GM03348 (cell line): ENCODE data around the gene FRMPD4.

Experiments used
- DNase-seq: peaks from one replicate; pipeline ENCODE4 v3.0.0; 2012; ENCODE audit warnings: low spot score

FRMPD4 gene

GRCh38 chrX:12210971-12211370 lies 72.7 kb downstream of the FRMPD4 start:
- DNase-seq = peak; percentile 6

GRCh38 chrX:12223650-12224049 lies 85.4 kb downstream of the FRMPD4 start:
- DNase-seq = no peak

- no peak for DNase-seq
Observed at GRCh38 chrX:12225107-12225506, 86.8 kb downstream of the FRMPD4 start.

GRCh38 chrX:12227412-12228041 lies 89.3 kb downstream of the FRMPD4 start:
- DNase-seq = no peak

GRCh38 chrX:12228862-12229261 lies 90.6 kb downstream of the FRMPD4 start:
- no peak for DNase-seq

GRCh38 chrX:12229986-12230385 lies 91.7 kb downstream of the FRMPD4 start:
- no peak for DNase-seq

DNA sequence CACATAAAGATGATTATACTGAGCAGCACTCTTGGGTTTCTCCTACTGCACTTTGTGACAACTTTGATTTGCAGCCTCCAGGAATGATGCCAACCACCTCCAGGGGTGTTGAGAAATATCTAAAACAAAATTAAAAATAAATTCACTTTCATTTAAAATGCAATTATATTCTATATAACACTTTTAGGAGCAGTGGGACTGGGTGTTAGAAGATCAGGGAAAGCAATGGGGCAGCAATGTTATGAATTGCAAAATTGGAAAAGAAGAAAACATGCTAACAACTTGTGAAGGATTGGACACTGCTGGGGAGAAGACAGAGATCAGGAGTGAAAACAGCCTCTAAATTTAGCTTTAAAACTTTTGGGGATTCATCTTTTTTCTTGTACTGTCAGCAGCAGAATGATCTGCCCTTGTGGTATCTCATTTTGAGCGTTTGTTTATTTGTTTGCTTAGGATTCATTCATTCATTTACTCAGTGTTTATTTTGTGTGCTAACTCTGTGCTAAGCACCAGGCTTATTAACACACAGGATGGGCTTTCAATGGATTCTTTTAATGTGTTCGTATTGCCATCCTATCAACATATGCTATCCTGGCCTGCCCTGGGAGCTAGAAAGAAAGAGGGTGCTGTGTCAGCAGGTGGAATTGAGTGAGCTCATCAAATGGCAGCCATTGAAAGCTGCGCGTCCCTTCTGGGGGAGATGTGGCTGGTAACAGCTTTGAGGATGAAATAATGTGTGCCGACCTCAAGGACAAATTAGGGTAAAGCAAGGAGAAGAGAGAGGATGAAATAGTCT lies 96.5 kb downstream of the FRMPD4 start:
- no peak for DNase-seq

- DNase-seq = no peak
Observed at GRCh38 chrX:12236156-12236555, 97.9 kb downstream of the FRMPD4 start.

DNA sequence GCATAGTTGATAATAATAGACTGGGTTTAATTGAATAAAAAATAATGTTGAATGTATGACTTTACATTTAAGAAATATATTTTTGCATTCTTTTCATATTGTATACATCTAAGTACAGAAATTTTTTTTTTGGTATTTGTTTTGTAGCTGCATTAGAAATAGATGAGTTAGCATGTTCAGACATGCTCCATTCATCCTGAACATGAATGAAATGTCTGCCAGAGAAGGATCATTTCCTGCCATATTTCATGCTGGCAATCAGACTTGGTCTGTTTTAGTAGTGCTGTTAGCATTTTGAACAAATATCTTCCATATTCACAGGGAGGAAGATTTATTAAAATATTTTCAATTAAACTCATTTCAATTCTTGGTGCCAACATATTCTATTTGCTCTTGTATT lies 98.9 kb downstream of the FRMPD4 start:
- no peak for DNase-seq

DNA sequence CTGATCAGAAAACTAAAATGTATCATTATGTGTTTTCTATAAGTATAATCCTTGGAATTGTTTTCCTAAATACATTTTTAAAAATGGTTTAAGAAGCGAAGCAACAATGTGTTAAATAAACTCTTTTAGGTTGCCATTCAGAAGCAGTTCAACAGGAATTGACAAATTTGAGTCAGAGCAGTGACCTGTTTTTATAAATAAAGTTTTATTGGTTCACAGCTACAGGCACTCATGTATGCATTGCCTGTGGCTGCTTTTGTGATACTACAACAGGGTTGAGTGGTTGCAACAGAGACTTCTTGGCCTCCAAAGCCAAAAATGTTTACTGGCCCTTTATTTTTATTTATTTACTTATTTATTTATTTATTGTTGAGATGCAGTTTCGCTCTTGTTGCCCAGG lies 99.5 kb downstream of the FRMPD4 start:
- DNase-seq = no peak

GRCh38 chrX:12239356-12240082 lies 101.2 kb downstream of the FRMPD4 start:
- peak; percentile 8 for DNase-seq

DNA sequence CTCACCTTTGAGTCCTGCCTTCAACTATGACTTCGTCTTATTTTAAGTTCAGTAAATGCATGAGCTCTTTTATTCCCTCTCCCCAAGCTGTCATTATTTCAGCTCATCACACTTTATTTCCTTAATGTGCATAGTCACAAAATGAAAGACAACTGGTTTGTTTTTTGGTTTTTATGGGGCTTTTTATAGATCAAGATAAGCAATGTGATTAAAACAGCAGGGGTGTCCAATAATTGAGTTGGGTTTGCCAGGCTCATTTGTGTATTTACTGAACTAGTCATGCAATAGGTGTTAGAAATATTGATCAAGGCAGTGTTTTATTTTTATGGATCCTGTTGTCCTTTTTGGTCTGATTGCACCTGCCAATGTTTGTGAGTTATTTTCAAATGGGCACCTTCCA lies 102.2 kb downstream of the FRMPD4 start:
- DNase-seq = no peak

GRCh38 chrX:12241026-12241425 lies 102.8 kb downstream of the FRMPD4 start:
- no peak for DNase-seq

- DNase-seq = peak; percentile 48
Observed at GRCh38 chrX:12245650-12246645, 107.7 kb downstream of the FRMPD4 start.

DNA sequence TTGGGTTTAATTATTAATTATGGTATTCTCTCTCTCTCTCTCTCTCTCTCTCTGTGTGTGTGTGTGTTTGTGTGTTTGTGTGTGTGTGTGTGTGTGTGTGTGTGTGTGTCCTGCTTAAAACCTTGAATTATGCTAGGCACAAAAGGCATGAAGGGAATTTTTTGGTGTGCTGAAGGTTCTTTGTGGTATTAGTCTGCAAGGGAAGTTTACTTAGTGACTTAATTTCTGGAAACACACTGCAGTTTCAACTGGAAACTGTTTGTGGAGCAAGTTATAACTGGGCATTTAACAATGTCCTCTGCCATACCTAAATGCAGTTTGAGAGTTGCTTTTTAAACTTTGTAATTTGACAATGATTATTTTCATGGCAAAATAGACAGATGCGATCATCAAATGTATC lies 111.7 kb downstream of the FRMPD4 start:
- DNase-seq = no peak

DNA sequence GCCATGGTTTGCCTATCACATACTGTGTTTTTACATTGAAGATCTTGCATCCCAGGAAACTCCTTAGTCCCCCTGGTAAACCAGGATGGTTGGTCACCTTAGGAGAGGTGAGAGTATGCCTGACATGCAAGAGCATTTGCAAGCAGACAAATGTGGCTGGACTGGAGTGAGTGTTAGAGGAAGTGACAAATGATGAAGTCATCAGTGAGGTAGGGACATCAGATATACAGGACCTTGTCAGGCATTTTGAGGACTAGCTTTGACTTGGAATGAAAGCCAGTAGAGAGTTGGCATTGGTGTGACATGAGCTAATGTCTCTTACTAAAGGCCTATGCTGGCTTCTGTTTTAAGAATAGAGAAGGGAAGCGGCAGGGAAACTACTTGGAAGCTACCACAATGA lies 124.9 kb downstream of the FRMPD4 start:
- DNase-seq = no peak

GRCh38 chrX:12269484-12269883 lies 131.2 kb downstream of the FRMPD4 start:
- peak; percentile 4 for DNase-seq

- DNase-seq = no peak
Observed at GRCh38 chrX:12278151-12278550, 139.9 kb downstream of the FRMPD4 start.

GRCh38 chrX:12282991-12283390 lies 144.7 kb downstream of the FRMPD4 start:
- no peak for DNase-seq

DNA sequence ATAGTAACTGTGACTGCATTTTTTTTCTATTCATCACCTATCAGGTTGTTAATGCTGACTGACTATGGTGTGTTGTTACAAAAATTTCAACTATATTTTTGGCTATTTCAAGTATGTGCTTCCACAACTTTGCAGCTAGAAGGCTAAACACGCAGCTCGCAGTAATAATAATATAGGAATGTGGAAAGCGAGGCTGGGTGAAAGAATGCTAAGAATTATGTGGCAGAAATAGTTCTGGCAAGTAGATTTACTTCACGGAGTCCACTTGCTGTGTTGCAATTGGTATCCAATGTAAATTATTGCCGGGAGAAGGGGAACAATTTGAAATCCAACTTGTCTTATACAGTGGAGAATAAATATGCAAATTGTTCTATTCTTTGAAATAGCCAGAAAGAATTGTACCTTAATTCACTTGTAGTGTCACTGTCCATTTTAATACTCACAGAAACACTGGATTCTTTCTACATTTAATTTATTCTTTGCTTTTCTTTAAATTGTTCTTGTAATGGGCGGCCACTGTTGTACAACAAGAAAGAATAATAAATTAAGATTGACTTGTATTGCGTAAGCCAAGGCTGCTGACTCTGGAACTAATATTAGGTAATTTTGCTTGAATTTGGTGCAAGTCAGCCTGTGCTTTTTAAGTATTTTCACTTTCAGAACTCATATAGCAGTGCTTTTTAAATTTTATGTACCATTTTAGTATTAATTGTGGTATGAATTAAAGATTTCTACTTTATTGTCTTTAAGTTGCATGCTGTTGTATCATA lies 154.9 kb downstream of the FRMPD4 start:
- peak; percentile 41 for DNase-seq

GRCh38 chrX:12297353-12297752 lies 159.1 kb downstream of the FRMPD4 start:
- no peak for DNase-seq
